Liver (tissue), 9 donors: ENCODE measurements around the gene SYPL1. TPM values are rescaled to one million over a fixed set of nuclear protein-coding genes. Genes with fewer than 3 reads are reported as not detected.

Experiments used
- DNase-seq: peaks from one replicate; pipeline ENCODE4 v3.0.0-alpha.2; 2017; ENCODE audit warnings: low spot score
- H3K27ac ChIP-seq, 2 donors: one replicate each; pipeline ENCODE4 v1.7.0; 2013; ENCODE audit warnings: inconsistent platforms in 2 of 2, low read length in 2 of 2, control low read depth in 1 of 2, low read depth in 1 of 2, mild to moderate bottlenecking in 1 of 2
- H3K27me3 ChIP-seq, 4 donors: one replicate each; pipeline versions ENCODE4 v1.6.1 to v1.7.0; 2013; ENCODE audit warnings: low read length in 3 of 4, inconsistent platforms in 1 of 4, mild to moderate bottlenecking in 1 of 4, moderate library complexity in 1 of 4; ENCODE audit not compliant: control insufficient read depth in 4 of 4, insufficient read depth in 4 of 4
- H3K36me3 ChIP-seq, 4 donors: one replicate each; pipeline versions ENCODE4 v1.6.1 to v1.7.0; 2013; ENCODE audit warnings: low read length in 3 of 4, mild to moderate bottlenecking in 3 of 4, low read depth in 1 of 4, moderate library complexity in 1 of 4; ENCODE audit not compliant: control insufficient read depth in 4 of 4, insufficient read depth in 3 of 4
- H3K4me1 ChIP-seq, 4 donors: one replicate each; pipeline versions ENCODE4 v1.6.1 to v1.7.0; 2013; ENCODE audit warnings: low read length in 3 of 4, mild to moderate bottlenecking in 3 of 4, moderate library complexity in 1 of 4; ENCODE audit not compliant: control insufficient read depth in 4 of 4, insufficient read depth in 4 of 4
- H3K4me3 ChIP-seq, 3 donors: one replicate each; pipeline versions ENCODE4 v1.6.1 to v1.7.0; 2013; ENCODE audit warnings: low read length in 3 of 3, control low read depth in 1 of 3, low read depth in 1 of 3, mild to moderate bottlenecking in 1 of 3
- H3K9ac ChIP-seq, 2 donors: one replicate each; pipeline ENCODE4 v1.7.0; 2013; ENCODE audit warnings: low read length in 2 of 2, mild to moderate bottlenecking in 2 of 2, moderate library complexity in 2 of 2, control low read depth in 1 of 2, low read depth in 1 of 2
- H3K9me3 ChIP-seq, 4 donors: one replicate each; pipeline versions ENCODE4 v1.6.1 to v1.7.0; 2013; ENCODE audit warnings: low read length in 3 of 4; ENCODE audit not compliant: control insufficient read depth in 4 of 4
- EGR1 ChIP-seq, 2 donors: IDR thresholded peaks; 2 replicates each; pipeline ENCODE4 v1.6.1; 2016 to 2018; ENCODE audit warnings: antibody characterized with exemption in 2 of 2, low read depth in 2 of 2
- FOXA1 ChIP-seq: IDR thresholded peaks from 2 replicates; pipeline ENCODE4 v1.6.1; 2016; ENCODE audit warnings: antibody characterized with exemption
- FOXA2 ChIP-seq: IDR thresholded peaks from 2 replicates; pipeline ENCODE4 v1.6.1; 2016; ENCODE audit warnings: antibody characterized with exemption
- GABPA ChIP-seq, 2 donors: IDR thresholded peaks in 1 of 2; conservative IDR thresholded peaks in 1 of 2; 2 replicates each; pipeline ENCODE4 v1.6.1; 2016; ENCODE audit warnings: antibody characterized with exemption in 2 of 2, mild to moderate bottlenecking in 1 of 2, moderate library complexity in 1 of 2
- HNF4A ChIP-seq, 2 donors: conservative IDR thresholded peaks; 2 replicates each; pipeline ENCODE4 v1.6.1; 2016; ENCODE audit warnings: antibody characterized with exemption in 2 of 2, mild to moderate bottlenecking in 2 of 2
- HNF4G ChIP-seq: IDR thresholded peaks from 2 replicates; pipeline ENCODE4 v1.6.1; 2016; ENCODE audit warnings: antibody characterized with exemption
- JUND ChIP-seq, 2 donors: IDR thresholded peaks; 2 replicates each; pipeline ENCODE4 v1.6.1; 2016; ENCODE audit warnings: antibody characterized with exemption in 2 of 2
- NR2F2 ChIP-seq: IDR thresholded peaks from 2 replicates; pipeline ENCODE4 v1.6.1; 2016; ENCODE audit warnings: antibody characterized with exemption
- RAD21 ChIP-seq, 2 donors: IDR thresholded peaks; 2 replicates each; pipeline ENCODE4 v1.6.1; 2016; ENCODE audit warnings: antibody characterized with exemption in 2 of 2, mild to moderate bottlenecking in 2 of 2
- RXRA ChIP-seq, 2 donors: IDR thresholded peaks; 2 replicates each; pipeline ENCODE4 v1.6.1; 2017 to 2018; ENCODE audit warnings: antibody characterized with exemption in 2 of 2, mild to moderate bottlenecking in 1 of 2
- SP1 ChIP-seq: IDR thresholded peaks from 2 replicates; pipeline ENCODE4 v1.6.1; 2018; ENCODE audit warnings: antibody characterized with exemption, mild to moderate bottlenecking
- TAF1 ChIP-seq: conservative IDR thresholded peaks from 2 replicates; pipeline ENCODE4 v1.6.1; 2016; ENCODE audit warnings: antibody characterized with exemption, mild to moderate bottlenecking
- YY1 ChIP-seq: IDR thresholded peaks from 2 replicates; pipeline ENCODE4 v1.6.1; 2016; ENCODE audit warnings: antibody characterized with exemption, mild to moderate bottlenecking
- WGBS: extraction: QIAGEN DNeasy Blood & Tissue Kit; methylation state at CpG from one replicate; pipeline ENCODE4 v1.1.7; 2013; 5-methylcytosine and 5-hydroxymethylcytosine counted together
- polyA plus RNA-seq, 2 donors: library from polyadenylated mRNA; stranded (reverse) in 1 of 2; unstranded in 1 of 2; fragments of 200-250 nt in 1 of 2; fragments of >200 nt in 1 of 2; fragmentation: Nextera tagmentation in 1 of 2; extraction: Ambion mirVana in 1 of 2; gene quantifications; one replicate each; pipeline versions ENCODE4 v1.2.1 to v1.2.3, GENCODE V29; 2013 to 2015
- total RNA-seq, 2 donors: library from RNA; depleted of rRNA; stranded (reverse); fragments of >200 nt; gene quantifications; one replicate each; pipeline ENCODE4 v1.2.3, GENCODE V29; 2014
- TF ChIP-seq, protein P1 (sequence below): fragments of 150-350 bp; IDR thresholded peaks from 2 replicates; pipeline ENCODE4 v1.5.1; 2017; ENCODE audit warnings: improper control_type of control experiment, low read depth, low read length; ENCODE audit not compliant: missing input control
- TF ChIP-seq, protein P2 (sequence below): IDR thresholded peaks from 2 replicates; pipeline ENCODE4 v1.6.1; 2016; ENCODE audit warnings: antibody characterized with exemption, mild to moderate bottlenecking
- TF ChIP-seq, protein P3 (sequence below): IDR thresholded peaks from 2 replicates; pipeline ENCODE4 v1.6.1; 2016; ENCODE audit warnings: antibody characterized with exemption
- TF ChIP-seq, protein P4 (sequence below): IDR thresholded peaks from 2 replicates; pipeline ENCODE4 v1.6.1; 2016; ENCODE audit warnings: antibody characterized with exemption
- TF ChIP-seq, protein P5 (sequence below): IDR thresholded peaks from 2 replicates; pipeline ENCODE4 v1.6.1; 2016; ENCODE audit warnings: antibody characterized with exemption
- donor health status: healthy.
- donor health status: healthy.
- donor health status: healthy.
- donor health status: healthy.
- donor health status: healthy.

SYPL1 gene
- total and polyA plus RNA-seq, 4 donors: 25.5 to 41.2 (median 28.8) TPM

DNA sequence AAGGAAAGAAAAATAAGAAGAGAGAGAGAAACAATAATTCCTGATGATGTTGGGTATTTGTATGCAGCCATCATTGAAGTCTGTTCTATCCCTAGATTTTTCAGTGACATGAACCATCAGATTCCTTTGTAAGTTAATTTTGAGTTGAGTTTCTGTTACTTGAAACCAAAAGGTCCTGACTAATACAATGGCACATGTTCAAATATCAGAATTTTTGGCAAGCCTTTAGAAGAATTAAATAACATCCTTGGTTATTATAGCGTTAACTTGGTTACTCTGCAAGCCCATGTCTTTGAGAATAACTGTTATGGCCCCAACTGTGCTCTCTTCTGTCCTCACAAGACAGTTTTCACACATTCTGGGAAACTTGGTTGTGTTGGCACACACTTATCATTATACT lies 66.5 kb downstream of the SYPL1 start:
- Histone ChIP-seq H3K9ac (no peak overlapping the region), H3K27ac (no peak overlapping the region), H3K36me3 (no peaks in the 10 kb centered on the region), H3K4me1 (peaks cover 0 to 8% (median 2%) of the 10 kb centered on the region in 4 donors), H3K9me3 (no peaks in the 10 kb centered on the region), H3K27me3 (no peaks in the 10 kb centered on the region), H3K4me3 (no peak overlapping the region)
- TF ChIP-seq, protein P1, sequence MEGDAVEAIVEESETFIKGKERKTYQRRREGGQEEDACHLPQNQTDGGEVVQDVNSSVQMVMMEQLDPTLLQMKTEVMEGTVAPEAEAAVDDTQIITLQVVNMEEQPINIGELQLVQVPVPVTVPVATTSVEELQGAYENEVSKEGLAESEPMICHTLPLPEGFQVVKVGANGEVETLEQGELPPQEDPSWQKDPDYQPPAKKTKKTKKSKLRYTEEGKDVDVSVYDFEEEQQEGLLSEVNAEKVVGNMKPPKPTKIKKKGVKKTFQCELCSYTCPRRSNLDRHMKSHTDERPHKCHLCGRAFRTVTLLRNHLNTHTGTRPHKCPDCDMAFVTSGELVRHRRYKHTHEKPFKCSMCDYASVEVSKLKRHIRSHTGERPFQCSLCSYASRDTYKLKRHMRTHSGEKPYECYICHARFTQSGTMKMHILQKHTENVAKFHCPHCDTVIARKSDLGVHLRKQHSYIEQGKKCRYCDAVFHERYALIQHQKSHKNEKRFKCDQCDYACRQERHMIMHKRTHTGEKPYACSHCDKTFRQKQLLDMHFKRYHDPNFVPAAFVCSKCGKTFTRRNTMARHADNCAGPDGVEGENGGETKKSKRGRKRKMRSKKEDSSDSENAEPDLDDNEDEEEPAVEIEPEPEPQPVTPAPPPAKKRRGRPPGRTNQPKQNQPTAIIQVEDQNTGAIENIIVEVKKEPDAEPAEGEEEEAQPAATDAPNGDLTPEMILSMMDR: no peak
- TF ChIP-seq EGR1 (IDR thresholded peaks at IDR 0.05; ENCODE audit: low read depth in 2 of 2) (no peak), FOXA2 (no peak), FOXA1 (no peak), HNF4G (no peak), RXRA (IDR thresholded peaks at IDR 0.05) (no peak), TAF1 (no peak), RAD21 (IDR thresholded peaks at IDR 0.05) (no peak), NR2F2 (no peak), JUND (IDR thresholded peaks at IDR 0.05) (no peak), YY1 (no peak), GABPA (IDR thresholded peaks at IDR 0.05 in 1 of 2, conservative IDR thresholded peaks at IDR 0.05 in 1 of 2) (no peak), HNF4A (conservative IDR thresholded peaks at IDR 0.05) (no peak)
- TF ChIP-seq, protein P2, sequence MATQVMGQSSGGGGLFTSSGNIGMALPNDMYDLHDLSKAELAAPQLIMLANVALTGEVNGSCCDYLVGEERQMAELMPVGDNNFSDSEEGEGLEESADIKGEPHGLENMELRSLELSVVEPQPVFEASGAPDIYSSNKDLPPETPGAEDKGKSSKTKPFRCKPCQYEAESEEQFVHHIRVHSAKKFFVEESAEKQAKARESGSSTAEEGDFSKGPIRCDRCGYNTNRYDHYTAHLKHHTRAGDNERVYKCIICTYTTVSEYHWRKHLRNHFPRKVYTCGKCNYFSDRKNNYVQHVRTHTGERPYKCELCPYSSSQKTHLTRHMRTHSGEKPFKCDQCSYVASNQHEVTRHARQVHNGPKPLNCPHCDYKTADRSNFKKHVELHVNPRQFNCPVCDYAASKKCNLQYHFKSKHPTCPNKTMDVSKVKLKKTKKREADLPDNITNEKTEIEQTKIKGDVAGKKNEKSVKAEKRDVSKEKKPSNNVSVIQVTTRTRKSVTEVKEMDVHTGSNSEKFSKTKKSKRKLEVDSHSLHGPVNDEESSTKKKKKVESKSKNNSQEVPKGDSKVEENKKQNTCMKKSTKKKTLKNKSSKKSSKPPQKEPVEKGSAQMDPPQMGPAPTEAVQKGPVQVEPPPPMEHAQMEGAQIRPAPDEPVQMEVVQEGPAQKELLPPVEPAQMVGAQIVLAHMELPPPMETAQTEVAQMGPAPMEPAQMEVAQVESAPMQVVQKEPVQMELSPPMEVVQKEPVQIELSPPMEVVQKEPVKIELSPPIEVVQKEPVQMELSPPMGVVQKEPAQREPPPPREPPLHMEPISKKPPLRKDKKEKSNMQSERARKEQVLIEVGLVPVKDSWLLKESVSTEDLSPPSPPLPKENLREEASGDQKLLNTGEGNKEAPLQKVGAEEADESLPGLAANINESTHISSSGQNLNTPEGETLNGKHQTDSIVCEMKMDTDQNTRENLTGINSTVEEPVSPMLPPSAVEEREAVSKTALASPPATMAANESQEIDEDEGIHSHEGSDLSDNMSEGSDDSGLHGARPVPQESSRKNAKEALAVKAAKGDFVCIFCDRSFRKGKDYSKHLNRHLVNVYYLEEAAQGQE: no peak
- TF ChIP-seq, protein P3, sequence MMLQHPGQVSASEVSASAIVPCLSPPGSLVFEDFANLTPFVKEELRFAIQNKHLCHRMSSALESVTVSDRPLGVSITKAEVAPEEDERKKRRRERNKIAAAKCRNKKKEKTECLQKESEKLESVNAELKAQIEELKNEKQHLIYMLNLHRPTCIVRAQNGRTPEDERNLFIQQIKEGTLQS: no peak
- TF ChIP-seq, protein P4, sequence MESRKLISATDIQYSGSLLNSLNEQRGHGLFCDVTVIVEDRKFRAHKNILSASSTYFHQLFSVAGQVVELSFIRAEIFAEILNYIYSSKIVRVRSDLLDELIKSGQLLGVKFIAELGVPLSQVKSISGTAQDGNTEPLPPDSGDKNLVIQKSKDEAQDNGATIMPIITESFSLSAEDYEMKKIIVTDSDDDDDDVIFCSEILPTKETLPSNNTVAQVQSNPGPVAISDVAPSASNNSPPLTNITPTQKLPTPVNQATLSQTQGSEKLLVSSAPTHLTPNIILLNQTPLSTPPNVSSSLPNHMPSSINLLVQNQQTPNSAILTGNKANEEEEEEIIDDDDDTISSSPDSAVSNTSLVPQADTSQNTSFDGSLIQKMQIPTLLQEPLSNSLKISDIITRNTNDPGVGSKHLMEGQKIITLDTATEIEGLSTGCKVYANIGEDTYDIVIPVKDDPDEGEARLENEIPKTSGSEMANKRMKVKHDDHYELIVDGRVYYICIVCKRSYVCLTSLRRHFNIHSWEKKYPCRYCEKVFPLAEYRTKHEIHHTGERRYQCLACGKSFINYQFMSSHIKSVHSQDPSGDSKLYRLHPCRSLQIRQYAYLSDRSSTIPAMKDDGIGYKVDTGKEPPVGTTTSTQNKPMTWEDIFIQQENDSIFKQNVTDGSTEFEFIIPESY: no peak
- TF ChIP-seq, protein P5, sequence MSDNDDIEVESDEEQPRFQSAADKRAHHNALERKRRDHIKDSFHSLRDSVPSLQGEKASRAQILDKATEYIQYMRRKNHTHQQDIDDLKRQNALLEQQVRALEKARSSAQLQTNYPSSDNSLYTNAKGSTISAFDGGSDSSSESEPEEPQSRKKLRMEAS: no peak
- no peak for DNase-seq
- 76% methylated on average over 1 of the region's 1 CpG for WGBS

DNA sequence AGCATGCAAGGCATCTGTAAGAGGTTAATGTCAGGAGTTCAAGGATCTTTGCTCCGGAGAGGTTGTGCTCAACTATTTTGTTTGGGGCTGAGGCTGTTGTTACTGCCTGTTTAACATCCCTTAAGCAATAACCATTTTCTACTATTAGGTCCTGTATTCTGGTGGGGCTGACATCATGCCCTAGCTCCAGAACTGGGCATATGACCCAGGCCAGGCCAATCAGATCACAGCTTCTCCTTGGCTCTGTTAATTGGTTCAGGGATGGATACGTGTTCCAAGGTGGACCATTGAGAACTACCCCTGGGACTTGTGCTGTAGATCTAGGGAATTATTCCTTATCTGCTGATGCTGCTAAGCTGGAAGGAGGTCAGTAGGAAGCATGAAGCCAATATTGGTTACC lies 67.0 kb downstream of the SYPL1 start:
- DNase-seq: no peak
- Histone ChIP-seq H3K36me3 (no peaks in the 10 kb centered on the region), H3K27me3 (no peaks in the 10 kb centered on the region), H3K27ac (no peak overlapping the region), H3K4me3 (no peak overlapping the region), H3K9ac (no peak overlapping the region), H3K4me1 (peaks cover 0 to 8% (median 2%) of the 10 kb centered on the region in 4 donors), H3K9me3 (no peaks in the 10 kb centered on the region)
- 60% methylated on average over 2 of the region's 2 CpGs for WGBS
- TF ChIP-seq NR2F2: no peak
- TF ChIP-seq GABPA (IDR thresholded peaks at IDR 0.05 in 1 of 2, conservative IDR thresholded peaks at IDR 0.05 in 1 of 2): no peak
- no peak for TF ChIP-seq HNF4G
- no peak for TF ChIP-seq RXRA (IDR thresholded peaks at IDR 0.05)
- TF ChIP-seq, protein P4: no peak
- TF ChIP-seq SP1: no peak
- TF ChIP-seq EGR1 (IDR thresholded peaks at IDR 0.05; ENCODE audit: low read depth in 2 of 2): no peak
- TF ChIP-seq, protein P1: no peak
